ENCODE measurements around the gene PRSS50. TPM values are rescaled to one million over a fixed set of nuclear protein-coding genes. Genes with fewer than 3 reads are reported as not detected.

PRSS50 gene
- total RNA-seq, 1 donor from 2014 or later, result not detected

GRCh38 chr3:46670000-46670890 lies 47.4 kb downstream of the PRSS50 start:
- DNase-seq (ENCODE audit: low read depth), result no peak

GRCh38 chr3:46669191-46669999 lies 48.3 kb downstream of the PRSS50 start:
- no peak for DNase-seq (ENCODE audit: low read depth)

- DNase-seq (ENCODE audit: low read depth), result no peak
These were observed 49.1 kb downstream of the PRSS50 start for GRCh38 chr3:46668591-46668990.

GRCh38 chr3:46668116-46668515 lies 49.6 kb downstream of the PRSS50 start:
- DNase-seq (ENCODE audit: low read depth), result no peak

- no peak for DNase-seq (ENCODE audit: low read depth)
These were observed 50.0 kb downstream of the PRSS50 start for GRCh38 chr3:46667657-46668056.

- no peak for DNase-seq (ENCODE audit: low read depth)
These were observed 50.5 kb downstream of the PRSS50 start for GRCh38 chr3:46667061-46667621.

GRCh38 chr3:46666453-46666845 lies 51.2 kb downstream of the PRSS50 start:
- DNase-seq (ENCODE audit: low read depth), result no peak

- no peak for DNase-seq (ENCODE audit: low read depth)
These were observed 51.8 kb downstream of the PRSS50 start for GRCh38 chr3:46665763-46666452.

- no peak for DNase-seq (ENCODE audit: low read depth)
These were observed 52.5 kb downstream of the PRSS50 start for GRCh38 chr3:46664971-46665762.

- no peak for DNase-seq (ENCODE audit: low read depth)
These were observed 53.3 kb downstream of the PRSS50 start for GRCh38 chr3:46664188-46664970.

- DNase-seq (ENCODE audit: low read depth), result peak; percentile 55
These were observed 54.0 kb downstream of the PRSS50 start for GRCh38 chr3:46663591-46664135.

- DNase-seq (ENCODE audit: low read depth), result peak; percentile 38
These were observed 54.7 kb downstream of the PRSS50 start for GRCh38 chr3:46662771-46663551.

Other genes with a start within 250 kb of the PRSS50 start
- not detected in 2 replicates for gene RTP3, start 219.9 kb downstream of the PRSS50 start, total RNA-seq
- 0.17 and 0.45 TPM in 2 replicates for gene LRRC2, start 151.6 kb downstream of the PRSS50 start, total RNA-seq
- gene FAM240A, start 105.3 kb downstream of the PRSS50 start, total RNA-seq, result not detected in 2 replicates
- gene ALS2CL, start 24.2 kb downstream of the PRSS50 start, total RNA-seq, result 19.0 and 24.8 TPM in 2 replicates
- 0.25 and 0.35 TPM in 2 replicates for gene TMIE, start 16.5 kb downstream of the PRSS50 start, total RNA-seq
- 4.7 and 15.2 TPM in 2 replicates for gene MYL3, start 145.6 kb upstream of the PRSS50 start, total RNA-seq
- 16.3 and 106 TPM in 2 replicates for gene PTH1R, start 159.9 kb upstream of the PRSS50 start, total RNA-seq

Data from renal cortical epithelial cell (primary cell).